NCI-H345 treated with DMSO at 0.1 percent for 48 hours (cell line): ENCODE data around the gene SMCR8.
"Not testable (repeated sequence)": the region's sequence is repeated elsewhere in the genome, so short reads cannot be mapped to it uniquely, and the experiment has no call there.

Experiments used
- DNase-seq: peaks from one replicate; lab custom pipeline; 2025; ENCODE audit not compliant: unreplicated experiment; lab: John Stamatoyannopoulos, UW

SMCR8 gene

GRCh38 chr17:18315961-18316360 is 868 bp downstream of the SMCR8 start:
- no peak for DNase-seq

- no peak for DNase-seq
These were observed 3.0 kb downstream of the SMCR8 start for GRCh38 chr17:18318117-18318516.

GRCh38 chr17:18318771-18319450 is 3.8 kb downstream of the SMCR8 start:
- DNase-seq, result no peak

GRCh38 chr17:18319604-18320256 is 4.6 kb downstream of the SMCR8 start:
- no peak for DNase-seq

GRCh38 chr17:18320301-18320700 is 5.2 kb downstream of the SMCR8 start:
- DNase-seq, result no peak

- no peak for DNase-seq
These were observed 6.2 kb downstream of the SMCR8 start for GRCh38 chr17:18321309-18321708.

- no peak for DNase-seq
These were observed 7.4 kb downstream of the SMCR8 start for GRCh38 chr17:18322522-18322921.

GRCh38 chr17:18323007-18323406 is 7.9 kb downstream of the SMCR8 start:
- no peak for DNase-seq

GRCh38 chr17:18323507-18324139 is 8.5 kb downstream of the SMCR8 start:
- no peak for DNase-seq

- no peak for DNase-seq
These were observed 9.3 kb downstream of the SMCR8 start for GRCh38 chr17:18324140-18325050.

GRCh38 chr17:18326039-18326438 is 10.9 kb downstream of the SMCR8 start:
- no peak for DNase-seq

GRCh38 chr17:18326572-18326971 is 11.5 kb downstream of the SMCR8 start:
- no peak for DNase-seq

- no peak for DNase-seq
These were observed 12.0 kb downstream of the SMCR8 start for GRCh38 chr17:18327093-18327492.

- no peak for DNase-seq
These were observed 12.5 kb downstream of the SMCR8 start for GRCh38 chr17:18327556-18327955.

- no peak for DNase-seq
These were observed 13.6 kb downstream of the SMCR8 start for GRCh38 chr17:18328643-18329204.

- DNase-seq, result no peak
These were observed 16.8 kb downstream of the SMCR8 start for GRCh38 chr17:18331879-18332278.

GRCh38 chr17:18332909-18333489 is 17.9 kb downstream of the SMCR8 start:
- DNase-seq, result no peak

- not testable (repeated sequence) for DNase-seq
These were observed 23.1 kb downstream of the SMCR8 start for GRCh38 chr17:18338158-18338557.

GRCh38 chr17:18339933-18340332 is 24.8 kb downstream of the SMCR8 start:
- no peak for DNase-seq

GRCh38 chr17:18344021-18344420 is 28.9 kb downstream of the SMCR8 start:
- no peak for DNase-seq

GRCh38 chr17:18353541-18353940 is 38.4 kb downstream of the SMCR8 start:
- no peak for DNase-seq
